GM18858 (cell line): ENCODE results near the gene RPP30.
"Not testable (repeated sequence)": the region's sequence is repeated elsewhere in the genome, so short reads cannot be mapped to it uniquely, and the experiment has no call there.

Experiments used
- ATAC-seq: cut with Tn5 transposase; IDR thresholded peaks from one replicate; pipeline ENCODE4 v1.9.1; 2021; ENCODE audit not compliant: unreplicated experiment

The RPP30 gene

DNA sequence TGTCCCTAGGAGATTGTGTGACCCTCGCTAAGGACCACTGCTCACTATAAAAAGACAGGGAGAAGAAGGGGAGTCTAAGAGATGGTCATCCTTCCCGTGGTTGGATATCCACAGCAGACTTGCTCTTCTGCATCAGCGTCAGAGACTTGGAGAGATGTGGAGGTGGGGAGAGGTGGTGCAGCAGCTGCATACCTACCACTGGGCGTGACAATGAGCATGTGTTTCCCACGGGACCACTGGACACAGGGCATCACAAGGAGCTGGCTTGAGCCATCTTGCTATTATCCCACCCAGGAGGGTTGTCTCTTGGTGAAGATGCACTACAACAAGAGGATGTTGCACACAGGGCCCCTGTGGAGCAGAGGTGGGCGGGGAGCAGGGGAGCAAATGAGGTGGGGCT is 67.9 kb downstream of the RPP30 start:
- no peak for ATAC-seq

DNA sequence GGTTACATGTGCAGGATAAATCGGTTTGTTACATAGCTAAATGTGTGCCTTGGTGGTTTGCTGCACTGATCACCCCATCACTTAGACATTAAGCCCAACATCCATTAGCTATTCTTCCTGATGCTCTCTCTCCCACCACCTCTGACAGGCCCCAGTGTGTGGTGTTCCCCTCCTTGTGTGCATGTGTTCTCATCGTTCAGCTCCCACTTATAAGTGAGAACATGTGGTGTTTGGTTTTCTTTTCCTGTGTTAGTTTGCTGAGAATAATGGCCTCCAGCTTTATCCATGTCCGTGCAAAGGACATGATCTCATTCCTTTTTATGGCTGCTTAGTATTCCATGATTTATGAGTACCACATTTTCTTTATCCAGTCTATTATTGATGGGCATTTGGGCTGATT is 71.2 kb downstream of the RPP30 start:
- ATAC-seq: not testable (repeated sequence)

DNA sequence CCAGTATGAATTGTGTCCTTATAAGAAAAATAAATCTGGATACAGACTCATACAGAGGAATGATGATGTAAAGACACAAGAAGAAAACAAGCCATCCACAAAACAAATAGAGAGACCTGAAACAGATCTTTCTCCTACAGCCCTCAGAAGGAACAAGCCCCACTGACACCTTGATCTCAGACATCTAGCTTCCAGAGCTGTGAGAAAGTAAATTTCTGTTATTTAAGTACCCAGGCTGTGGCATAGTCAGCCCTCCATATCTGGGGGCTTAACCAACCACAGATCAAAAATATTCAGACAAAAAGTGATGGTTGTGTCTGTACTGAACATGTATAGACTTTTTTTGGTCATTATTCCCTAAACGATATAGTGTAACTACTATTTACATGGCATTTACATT is 73.0 kb downstream of the RPP30 start:
- ATAC-seq: no peak

DNA sequence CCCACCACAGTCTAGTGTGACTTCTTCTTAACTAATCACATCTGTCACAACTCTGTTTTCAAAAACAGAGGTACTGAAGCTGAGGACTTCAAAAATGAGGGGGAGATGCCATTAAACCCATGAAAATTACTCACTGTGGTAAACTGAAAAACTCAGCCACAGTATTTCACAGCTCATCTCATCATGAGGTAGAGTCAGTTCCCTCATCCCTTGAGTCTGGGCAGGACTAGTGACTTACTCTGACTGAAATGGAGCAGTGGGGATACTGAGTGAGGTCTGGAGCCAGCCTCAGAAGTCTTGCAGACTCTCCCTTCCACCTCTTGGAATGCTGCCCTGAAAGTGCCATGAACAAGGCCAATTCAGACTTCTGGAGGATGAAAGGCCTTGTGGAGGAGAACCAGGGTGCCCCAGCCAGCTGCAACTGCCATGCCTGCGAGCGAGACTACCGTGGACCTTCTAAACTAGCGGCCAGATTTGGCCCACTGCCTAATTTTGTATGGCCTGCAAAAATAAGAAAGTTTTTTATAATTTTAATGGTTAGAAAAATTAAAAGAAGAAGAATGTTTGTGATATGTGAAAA is 73.8 kb downstream of the RPP30 start:
- ATAC-seq: no peak

DNA sequence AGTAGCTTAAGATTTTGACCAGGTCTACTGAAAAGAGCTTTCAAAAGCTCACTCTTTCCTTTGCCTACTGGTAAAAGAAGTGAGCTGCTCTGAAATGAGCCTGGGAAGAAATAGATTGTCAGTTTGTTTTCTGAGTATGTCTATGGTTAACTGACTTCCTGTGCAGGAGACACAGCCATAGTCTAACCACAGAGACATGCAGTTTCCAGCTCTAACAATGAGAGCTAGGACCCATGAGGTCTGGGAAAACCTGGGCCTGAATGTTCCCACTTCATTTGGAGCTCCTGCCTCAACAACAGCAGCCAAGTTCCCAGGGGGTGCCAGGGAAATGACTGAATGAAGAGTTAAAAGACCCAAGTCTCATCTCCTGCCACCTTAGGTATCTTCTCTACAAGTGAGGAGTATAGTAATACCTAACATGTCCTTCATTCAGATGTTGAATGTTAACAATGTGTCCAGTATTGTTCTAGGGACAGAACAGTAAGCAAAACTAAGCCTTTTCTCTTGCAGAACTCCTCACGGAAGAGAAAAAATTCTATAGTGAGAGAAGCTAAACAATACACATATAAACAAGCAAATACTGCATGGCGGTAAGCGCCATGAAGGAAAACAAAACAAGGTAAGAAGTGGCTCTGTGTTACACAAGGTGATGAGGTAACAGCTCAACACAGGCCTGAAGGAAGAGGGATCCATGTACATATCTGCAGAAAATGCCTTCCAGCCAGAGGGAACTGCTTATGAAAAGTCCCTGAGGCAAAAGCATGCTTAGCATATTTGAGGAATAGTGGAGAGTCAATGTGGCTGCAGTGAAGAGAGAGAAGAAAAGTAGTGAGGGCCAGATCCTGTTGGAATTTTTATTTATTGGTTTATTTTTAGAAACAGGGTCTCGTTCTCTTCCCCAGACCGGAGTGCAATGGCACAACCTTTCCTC is 75.5 kb downstream of the RPP30 start:
- ATAC-seq: peak; percentile 57
